ENCODE measurements around the gene P2RY8.
"Not testable (repeated sequence)": the region's sequence is repeated elsewhere in the genome, so short reads cannot be mapped to it uniquely, and the experiment has no call there.

P2RY8 gene

DNA sequence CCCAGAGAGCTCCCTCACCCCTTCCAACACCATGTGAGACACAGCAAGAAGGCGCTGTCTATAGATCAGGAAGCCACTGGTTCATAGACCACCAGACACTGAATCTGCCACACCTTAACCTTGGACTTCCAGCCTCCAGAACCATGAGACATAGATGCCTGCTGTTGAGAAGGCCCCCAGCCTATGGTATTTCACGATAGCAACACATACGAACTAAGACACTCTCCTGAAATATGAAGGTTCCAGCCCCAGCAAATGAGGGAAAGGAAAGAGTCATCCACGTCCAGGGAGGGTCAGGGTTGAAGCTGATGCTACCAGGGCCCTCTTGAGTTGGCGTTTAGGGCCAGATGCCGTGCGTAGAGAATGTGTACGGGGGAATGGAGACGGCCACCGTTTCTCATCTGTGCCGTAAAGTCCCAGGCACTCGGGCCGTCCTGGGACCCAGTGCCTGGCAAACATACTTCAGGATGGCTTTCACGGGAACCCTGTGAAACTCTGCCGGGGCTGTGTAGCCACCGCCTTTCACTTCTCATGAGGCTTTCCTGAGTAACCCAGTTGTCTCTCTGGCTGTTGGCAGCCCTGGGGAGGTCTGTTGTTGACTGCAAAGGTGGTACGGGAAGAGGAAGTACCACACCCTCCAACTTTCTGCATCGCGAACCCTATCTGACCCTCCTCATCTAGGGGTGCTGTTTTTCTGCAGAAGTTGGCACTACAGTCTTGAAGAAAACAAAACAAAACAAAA lies 17.7 kb upstream of the P2RY8 start:
- TF ChIP-seq CTCF (IDR thresholded peaks at IDR 0.05; ENCODE audit: insufficient read depth, low read depth, low read length, missing control alignments): no peak
- DNase-seq (ENCODE audit: low read depth): no peak
- H3K4me3 ChIP-seq (ENCODE audit: low read length): no peak overlapping the region

GRCh38 chrX:1551959-1552546 lies 15.1 kb upstream of the P2RY8 start:
- no peak for DNase-seq (ENCODE audit: low read depth)
- no peak for TF ChIP-seq CTCF (IDR thresholded peaks at IDR 0.05; ENCODE audit: insufficient read depth, low read depth, low read length, missing control alignments)
- H3K4me3 ChIP-seq (ENCODE audit: low read length): no peak overlapping the region

DNA sequence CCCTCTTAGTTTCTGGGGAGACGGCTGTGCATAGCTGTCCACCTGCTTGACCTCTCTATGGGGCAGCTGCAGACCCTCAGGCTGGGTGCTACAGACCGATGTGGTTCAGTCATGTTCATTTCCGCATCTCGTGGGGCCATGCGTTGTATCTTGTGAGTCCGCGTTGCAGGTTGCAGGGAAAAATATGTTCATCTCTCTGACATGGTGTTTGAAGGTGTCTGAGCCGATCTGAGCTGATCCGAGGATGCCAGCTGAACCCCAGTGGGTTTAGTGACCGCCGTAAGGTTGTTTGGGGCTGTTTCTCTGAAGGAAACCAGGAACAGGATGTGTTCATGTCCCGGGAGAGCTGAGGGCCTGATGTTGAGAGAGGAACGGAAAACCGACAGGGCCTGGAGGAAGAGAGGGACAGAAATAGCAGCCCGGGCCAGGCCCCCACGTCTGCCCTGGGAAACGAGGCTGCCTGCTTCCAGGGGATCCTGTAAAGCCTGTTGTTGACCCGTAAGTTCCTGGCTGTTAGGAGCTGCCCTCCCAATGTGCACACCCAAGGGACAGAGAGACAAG lies 9.8 kb upstream of the P2RY8 start:
- no peak for TF ChIP-seq CTCF (IDR thresholded peaks at IDR 0.05; ENCODE audit: insufficient read depth, low read depth, low read length, missing control alignments)
- H3K4me3 ChIP-seq (ENCODE audit: low read length): no peak overlapping the region
- DNase-seq (ENCODE audit: low read depth): no peak

- DNase-seq (ENCODE audit: low read depth): no peak
- H3K4me3 ChIP-seq (ENCODE audit: low read length): no peak overlapping the region
- no peak for TF ChIP-seq CTCF (IDR thresholded peaks at IDR 0.05; ENCODE audit: insufficient read depth, low read depth, low read length, missing control alignments)
Observed at GRCh38 chrX:1545776-1546408, 8.9 kb upstream of the P2RY8 start.

DNA sequence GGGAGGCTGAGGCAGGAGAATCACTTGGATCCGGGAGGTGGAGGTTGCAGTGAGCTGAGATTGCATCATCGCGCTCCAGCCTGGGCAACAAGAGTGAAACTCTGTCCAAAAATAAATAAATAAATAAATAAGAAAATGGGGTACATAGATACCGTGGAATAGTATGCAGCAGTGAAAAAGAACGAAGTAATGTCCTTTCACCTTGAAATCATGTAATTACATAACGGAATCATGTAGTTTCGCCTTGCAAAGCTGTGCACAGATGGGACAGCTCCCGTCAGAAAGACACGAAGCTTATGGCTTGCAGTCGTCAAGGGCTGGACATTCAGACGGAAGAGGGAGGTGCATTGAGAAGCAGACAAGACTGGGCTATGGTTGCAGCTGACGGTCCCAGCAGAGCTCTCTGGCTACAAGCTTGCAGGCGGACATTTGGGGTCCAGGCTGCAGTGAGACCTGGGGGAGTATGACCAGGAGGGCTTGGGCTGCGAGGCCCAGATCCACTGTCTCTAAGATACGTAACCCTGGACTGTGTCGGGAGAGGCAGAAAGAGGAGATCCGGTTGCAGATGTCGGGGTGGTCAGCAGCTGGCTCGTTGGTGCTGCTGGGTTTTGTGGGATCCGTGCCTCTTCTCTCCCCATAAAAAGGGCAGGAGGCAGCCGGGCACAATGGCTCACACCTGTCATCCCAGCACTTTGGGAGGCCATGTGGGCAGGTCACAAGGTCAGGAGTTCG lies 6.2 kb upstream of the P2RY8 start:
- DNase-seq (ENCODE audit: low read depth): no peak
- TF ChIP-seq CTCF (IDR thresholded peaks at IDR 0.05; ENCODE audit: insufficient read depth, low read depth, low read length, missing control alignments): no peak
- H3K4me3 ChIP-seq (ENCODE audit: low read length): no peak overlapping the region

DNA sequence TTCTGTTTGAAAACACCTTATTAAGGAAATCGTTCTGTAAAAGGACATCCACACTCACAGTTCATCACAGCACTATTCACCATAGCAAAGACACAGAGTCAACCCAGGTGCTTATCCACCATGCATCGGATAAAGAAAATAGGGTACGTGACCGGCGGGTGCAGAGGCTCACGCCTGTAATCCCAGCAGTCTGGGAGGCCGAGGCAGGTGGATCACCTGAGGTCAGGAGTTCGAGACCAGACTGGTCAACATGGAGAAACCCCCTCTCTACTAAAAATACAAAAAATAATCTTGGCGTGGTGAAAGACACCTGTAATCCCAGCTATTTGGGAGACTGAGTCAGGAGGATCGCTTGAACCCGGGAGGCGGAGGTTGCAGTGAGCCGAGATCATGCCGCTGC lies 2.2 kb upstream of the P2RY8 start:
- not testable (repeated sequence) for DNase-seq (ENCODE audit: low read depth); H3K4me3 ChIP-seq (ENCODE audit: low read length)

GRCh38 chrX:1537716-1538090 lies 718 bp upstream of the P2RY8 start:
- H3K4me3 ChIP-seq (ENCODE audit: low read length); DNase-seq (ENCODE audit: low read depth): not testable (repeated sequence)
